ENCODE data around the gene RPA1.

RPA1 gene

DNA sequence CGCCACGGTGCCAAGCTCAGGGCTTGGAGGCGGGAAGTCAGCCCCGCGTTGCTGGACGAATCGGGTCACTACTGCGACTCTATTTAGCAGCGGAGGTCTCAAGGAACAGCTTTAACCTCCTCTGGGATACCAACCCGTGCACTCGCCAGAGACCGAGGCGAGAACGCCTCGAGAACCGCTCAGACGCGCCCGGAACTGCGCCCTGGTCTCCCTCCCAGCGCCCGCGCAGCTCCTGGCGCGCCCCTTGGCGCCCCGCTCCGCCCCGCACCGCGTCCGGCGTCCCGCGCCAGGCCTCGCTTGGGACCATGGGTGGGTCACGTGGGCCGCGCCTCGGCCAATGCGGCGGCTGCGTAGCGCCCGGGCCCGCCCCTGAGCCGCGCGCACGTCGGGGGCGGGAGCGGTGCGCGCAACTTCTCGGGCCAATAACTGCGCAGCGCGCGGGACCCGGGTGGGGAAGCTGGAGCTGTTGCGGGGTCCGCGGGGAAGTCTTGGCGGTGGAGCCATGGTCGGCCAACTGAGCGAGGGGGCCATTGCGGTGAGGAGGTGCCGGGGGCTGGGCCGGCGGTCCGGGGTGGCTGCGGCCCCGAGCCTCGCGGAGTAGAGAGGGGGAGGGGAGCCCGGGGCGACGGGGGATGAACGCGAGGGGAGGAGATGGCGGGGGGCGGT lies at the start of gene RPA1, which contains the start of gene SMYD4:
TSS of gene RPA1 (plus strand) at position 414 of the 666 bp plus-strand sequence. CDS start at position 503, 89 bp downstream.
TSS of gene SMYD4 (minus strand) at position 311 of the 666 bp plus-strand sequence. CDS start 1,908 bp downstream, outside the sequence.
- ChIA-PET POLR2A (interaction anchor here (0.6 to 2.1 kb wide), 21 partner anchors 9 to 195 kb away, joined by 3 to 26 read pairs (median 4); partner anchors contain the start of genes PRPF8 and RTN4RL1), CTCF (interaction anchor here (0.6 to 2.2 kb wide), 5 partner anchors 12 to 55 kb away, joined by 3 to 8 read pairs (median 3); no protein-coding TSS in a partner anchor)
- H3K4me1 ChIP-seq (ENCODE audit: control insufficient read depth, insufficient read depth, low read length) = 0 out of 2 replicates have a peak, but pooled peaks cover 3% of the 10 kb centered on the region
- H3K9me3 ChIP-seq (ENCODE audit: control insufficient read depth, insufficient read depth, low read depth, low read length) = no peaks in the 10 kb centered on the region
- H3K27ac ChIP-seq (ENCODE audit: extremely low read depth, low read depth, low read length) = peak within 1 kb of the TSS; percentile 59; the same call in 1 of the 2 replicates
- H3K4me3 ChIP-seq (ENCODE audit: low read depth, low read length) = peak within 1 kb of the TSS; percentile 88
- H3K36me3 ChIP-seq (ENCODE audit: control insufficient read depth in 2 of 2, insufficient read depth in 1 of 2, low read length in 2 of 2) = peaks cover 46 to 52% of the 10 kb centered on the region in 2 experiments
- peak; percentile 100 for TF ChIP-seq ZBTB8A (tag by site-specific recombination; IDR thresholded peaks at IDR 0.05)
- TF ChIP-seq, protein P1, sequence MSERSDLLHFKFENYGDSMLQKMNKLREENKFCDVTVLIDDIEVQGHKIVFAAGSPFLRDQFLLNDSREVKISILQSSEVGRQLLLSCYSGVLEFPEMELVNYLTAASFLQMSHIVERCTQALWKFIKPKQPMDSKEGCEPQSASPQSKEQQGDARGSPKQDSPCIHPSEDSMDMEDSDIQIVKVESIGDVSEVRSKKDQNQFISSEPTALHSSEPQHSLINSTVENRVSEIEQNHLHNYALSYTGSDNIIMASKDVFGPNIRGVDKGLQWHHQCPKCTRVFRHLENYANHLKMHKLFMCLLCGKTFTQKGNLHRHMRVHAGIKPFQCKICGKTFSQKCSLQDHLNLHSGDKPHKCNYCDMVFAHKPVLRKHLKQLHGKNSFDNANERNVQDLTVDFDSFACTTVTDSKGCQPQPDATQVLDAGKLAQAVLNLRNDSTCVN (tag by site-specific recombination; optimal IDR thresholded peaks at IDR 0.05) = peak; percentile 88
- TF ChIP-seq ZNF398 (tag by site-specific recombination; IDR thresholded peaks at IDR 0.05) = peak; percentile 50
- TF ChIP-seq, protein P2, sequence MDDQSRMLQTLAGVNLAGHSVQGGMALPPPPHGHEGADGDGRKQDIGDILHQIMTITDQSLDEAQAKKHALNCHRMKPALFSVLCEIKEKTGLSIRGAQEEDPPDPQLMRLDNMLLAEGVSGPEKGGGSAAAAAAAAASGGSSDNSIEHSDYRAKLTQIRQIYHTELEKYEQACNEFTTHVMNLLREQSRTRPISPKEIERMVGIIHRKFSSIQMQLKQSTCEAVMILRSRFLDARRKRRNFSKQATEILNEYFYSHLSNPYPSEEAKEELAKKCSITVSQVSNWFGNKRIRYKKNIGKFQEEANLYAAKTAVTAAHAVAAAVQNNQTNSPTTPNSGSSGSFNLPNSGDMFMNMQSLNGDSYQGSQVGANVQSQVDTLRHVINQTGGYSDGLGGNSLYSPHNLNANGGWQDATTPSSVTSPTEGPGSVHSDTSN (CRISPR knock-in tag; IDR thresholded peaks at IDR 0.05) = peak; percentile 87; the same call in 1 of the 2 replicates
- TF ChIP-seq ZNF341 (tag by site-specific recombination; IDR thresholded peaks at IDR 0.05; ENCODE audit: low read depth) = peak; percentile 59
- peak; percentile 85 for TF ChIP-seq GLIS2 (tag by site-specific recombination; IDR thresholded peaks at IDR 0.05)
- TF ChIP-seq, protein P3, sequence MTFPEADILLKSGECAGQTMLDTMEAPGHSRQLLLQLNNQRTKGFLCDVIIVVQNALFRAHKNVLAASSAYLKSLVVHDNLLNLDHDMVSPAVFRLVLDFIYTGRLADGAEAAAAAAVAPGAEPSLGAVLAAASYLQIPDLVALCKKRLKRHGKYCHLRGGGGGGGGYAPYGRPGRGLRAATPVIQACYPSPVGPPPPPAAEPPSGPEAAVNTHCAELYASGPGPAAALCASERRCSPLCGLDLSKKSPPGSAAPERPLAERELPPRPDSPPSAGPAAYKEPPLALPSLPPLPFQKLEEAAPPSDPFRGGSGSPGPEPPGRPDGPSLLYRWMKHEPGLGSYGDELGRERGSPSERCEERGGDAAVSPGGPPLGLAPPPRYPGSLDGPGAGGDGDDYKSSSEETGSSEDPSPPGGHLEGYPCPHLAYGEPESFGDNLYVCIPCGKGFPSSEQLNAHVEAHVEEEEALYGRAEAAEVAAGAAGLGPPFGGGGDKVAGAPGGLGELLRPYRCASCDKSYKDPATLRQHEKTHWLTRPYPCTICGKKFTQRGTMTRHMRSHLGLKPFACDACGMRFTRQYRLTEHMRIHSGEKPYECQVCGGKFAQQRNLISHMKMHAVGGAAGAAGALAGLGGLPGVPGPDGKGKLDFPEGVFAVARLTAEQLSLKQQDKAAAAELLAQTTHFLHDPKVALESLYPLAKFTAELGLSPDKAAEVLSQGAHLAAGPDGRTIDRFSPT (tag by site-specific recombination; IDR thresholded peaks at IDR 0.05) = no peak
- TF ChIP-seq ZSCAN23 (tag by site-specific recombination; IDR thresholded peaks at IDR 0.05) = no peak
- TF ChIP-seq ZNF660 (tag by site-specific recombination; IDR thresholded peaks at IDR 0.05) = peak; percentile 68; the same call in 1 of the 2 replicates
- TF ChIP-seq ZBTB1 (tag by site-specific recombination; IDR thresholded peaks at IDR 0.05) = peak; percentile 89
- TF ChIP-seq ZNF501 (tag by site-specific recombination; IDR thresholded peaks at IDR 0.05) = 0 out of 2 replicates have a peak, but pooled peaks have one; percentile 47
- peak; percentile 6; the same call in 1 of the 2 replicates for TF ChIP-seq KLF1 (tag by site-specific recombination; IDR thresholded peaks at IDR 0.05)
- 0 out of 2 replicates have a peak, but pooled peaks have one; percentile 39 for TF ChIP-seq ZBTB10 (tag by site-specific recombination; IDR thresholded peaks at IDR 0.05)
- no peak for TF ChIP-seq ZNF747 (tag by site-specific recombination; IDR thresholded peaks at IDR 0.05)
- no peak for TF ChIP-seq ZNF623 (tag by site-specific recombination; IDR thresholded peaks at IDR 0.05)
- peak; percentile 38; the same call in 1 of the 2 replicates for TF ChIP-seq SP3 (tag by site-specific recombination; IDR thresholded peaks at IDR 0.05)
- 0 out of 2 replicates have a peak, but pooled peaks have one; percentile 25 for TF ChIP-seq ZNF677 (tag by site-specific recombination; IDR thresholded peaks at IDR 0.05)
- TF ChIP-seq ZXDB (tag by site-specific recombination; IDR thresholded peaks at IDR 0.05) = 0 out of 2 replicates have a peak, but pooled peaks have one; percentile 2
- TF ChIP-seq GLIS1 (tag by site-specific recombination; IDR thresholded peaks at IDR 0.05) = peak; percentile 23; the same call in 1 of the 2 replicates
- TF ChIP-seq ZNF549 (tag by site-specific recombination; IDR thresholded peaks at IDR 0.05) = no peak
- no peak for TF ChIP-seq ZNF791 (tag by site-specific recombination; IDR thresholded peaks at IDR 0.05)
- peak; percentile 45; the same call in 1 of the 2 replicates for TF ChIP-seq ZEB2 (tag by site-specific recombination; IDR thresholded peaks at IDR 0.05)
- TF ChIP-seq ZBTB20 (tag by site-specific recombination; IDR thresholded peaks at IDR 0.05) = peak; percentile 68

Data from HEK293 (cell line).